ENCODE data around the gene EPHB6. TPM values are rescaled to one million over a fixed set of nuclear protein-coding genes. Genes with fewer than 3 reads are reported as not detected.

The EPHB6 gene
- total RNA-seq, 2 experiments from 2014 or later = 5.4 to 5.6 TPM

DNA sequence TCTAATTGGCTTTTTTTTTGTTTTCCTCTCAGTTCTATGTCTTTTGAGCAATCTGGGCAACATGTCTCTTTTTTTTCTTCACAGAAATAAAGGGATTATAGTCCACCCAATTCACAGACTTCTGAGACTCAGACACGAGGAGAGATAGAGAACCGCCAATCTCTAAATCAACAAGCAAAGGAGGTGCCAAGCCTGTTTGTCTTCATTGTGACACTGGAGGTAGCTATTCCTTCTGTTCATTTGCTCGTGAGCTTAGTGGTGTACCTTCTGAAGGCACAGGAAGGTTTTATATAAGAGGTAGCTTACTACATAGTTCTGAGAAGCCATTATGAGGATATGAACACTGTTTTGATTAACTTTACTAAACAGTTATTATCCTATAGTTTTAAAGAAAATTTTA is 6.1 kb downstream of the EPHB6 start:
- POLR2A ChIA-PET = no interaction called here
- CTCF ChIA-PET = no interaction called here

DNA sequence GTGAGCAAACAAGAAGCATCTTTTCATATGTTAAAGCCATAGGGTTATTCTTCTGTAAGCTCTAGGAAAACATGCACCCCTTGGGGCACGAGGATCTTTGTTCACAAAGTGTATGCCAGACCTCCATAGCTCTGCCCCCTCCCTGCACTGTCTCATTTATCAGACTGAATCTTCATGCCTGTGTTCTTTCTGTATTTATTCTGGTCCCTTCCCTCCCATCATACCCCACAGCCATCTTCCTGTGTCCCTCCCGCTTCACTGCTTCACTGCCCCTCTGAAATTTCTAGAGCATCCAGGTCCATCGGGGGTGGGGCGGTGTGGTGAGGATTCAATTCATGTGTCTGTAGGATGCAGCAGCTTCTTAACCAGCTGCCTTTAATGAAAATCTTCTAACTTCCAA is 7.5 kb downstream of the EPHB6 start:
- ChIA-PET POLR2A (no interaction called here), CTCF (no interaction called here)

DNA sequence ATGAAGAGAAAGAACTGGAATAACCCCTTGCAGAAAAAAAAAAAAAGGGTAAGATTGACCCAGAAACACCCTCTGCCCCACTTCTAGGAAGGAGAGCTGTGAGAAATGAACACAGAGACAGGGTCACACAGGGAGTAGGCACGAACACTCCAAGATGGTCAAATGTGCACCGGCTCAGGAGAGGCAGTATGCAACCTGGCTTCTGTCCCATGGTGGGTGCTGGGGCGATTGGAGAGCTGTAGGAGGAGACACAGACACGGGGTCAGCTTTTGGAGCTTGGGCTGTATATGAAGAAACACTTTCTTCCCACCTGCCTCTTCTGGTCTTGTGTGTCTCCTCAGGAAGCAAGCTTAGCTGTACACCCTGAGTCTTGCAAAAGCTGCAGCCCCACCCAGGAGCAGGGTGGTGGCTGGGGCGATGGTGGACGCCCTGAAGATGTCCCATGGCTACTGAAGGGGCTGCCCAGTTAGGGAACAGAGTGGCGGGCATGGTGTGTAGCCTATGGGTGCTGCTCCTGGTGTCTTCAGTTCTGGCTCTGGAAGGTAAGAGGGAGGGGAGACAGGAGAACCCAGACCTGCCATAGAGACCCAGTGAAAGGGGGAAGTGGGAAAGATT is 8.0 kb downstream of the EPHB6 start:
- CTCF ChIA-PET = no interaction called here
- POLR2A ChIA-PET = no interaction called here

DNA sequence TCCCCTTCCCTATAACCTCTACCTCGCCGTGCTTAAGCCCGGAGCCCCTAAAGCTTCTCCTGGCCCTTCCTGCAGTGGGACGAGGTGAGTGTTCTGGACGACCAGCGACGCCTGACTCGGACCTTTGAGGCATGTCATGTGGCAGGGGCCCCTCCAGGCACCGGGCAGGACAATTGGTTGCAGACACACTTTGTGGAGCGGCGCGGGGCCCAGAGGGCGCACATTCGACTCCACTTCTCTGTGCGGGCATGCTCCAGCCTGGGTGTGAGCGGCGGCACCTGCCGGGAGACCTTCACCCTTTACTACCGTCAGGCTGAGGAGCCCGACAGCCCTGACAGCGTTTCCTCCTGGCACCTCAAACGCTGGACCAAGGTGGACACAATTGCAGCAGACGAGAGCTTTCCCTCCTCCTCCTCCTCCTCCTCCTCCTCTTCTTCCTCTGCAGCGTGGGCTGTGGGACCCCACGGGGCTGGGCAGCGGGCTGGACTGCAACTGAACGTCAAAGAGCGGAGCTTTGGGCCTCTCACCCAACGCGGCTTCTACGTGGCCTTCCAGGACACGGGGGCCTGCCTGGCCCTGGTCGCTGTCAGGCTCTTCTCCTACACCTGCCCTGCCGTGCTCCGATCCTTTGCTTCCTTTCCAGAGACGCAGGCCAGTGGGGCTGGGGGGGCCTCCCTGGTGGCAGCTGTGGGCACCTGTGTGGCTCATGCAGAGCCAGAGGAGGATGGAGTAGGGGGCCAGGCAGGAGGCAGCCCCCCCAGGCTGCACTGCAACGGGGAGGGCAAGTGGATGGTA is 9.2 kb downstream of the EPHB6 start:
- CTCF ChIA-PET = interaction anchor here (0.9 kb wide), 1 partner anchor 10 kb away, joined by 3 read pairs; no protein-coding TSS in a partner anchor

GRCh38 chr7:142864980-142865747 is 10.3 kb downstream of the EPHB6 start:
- POLR2A ChIA-PET = no interaction called here
- CTCF ChIA-PET = interaction anchor here (0.9 to 1.3 kb wide), 2 partner anchors 11 to 15 kb away, joined by 3 to 5 read pairs; no protein-coding TSS in a partner anchor

More for the DNA sequence above, 9.2 kb downstream of the EPHB6 start:
- POLR2A ChIA-PET = no interaction called here

DNA sequence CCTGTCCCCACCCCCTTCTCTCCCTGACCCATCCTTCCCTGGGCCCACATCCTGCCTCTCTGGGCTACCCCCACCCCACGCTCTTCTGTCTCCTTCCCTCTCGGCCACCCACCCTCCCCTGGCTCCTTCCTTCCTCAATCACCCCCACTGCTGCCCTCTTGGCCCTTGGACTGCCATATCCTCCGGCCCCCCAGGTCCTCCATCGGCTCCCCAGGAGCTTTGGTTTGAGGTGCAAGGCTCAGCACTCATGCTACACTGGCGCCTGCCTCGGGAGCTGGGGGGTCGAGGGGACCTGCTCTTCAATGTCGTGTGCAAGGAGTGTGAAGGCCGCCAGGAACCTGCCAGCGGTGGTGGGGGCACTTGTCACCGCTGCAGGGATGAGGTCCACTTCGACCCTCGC is 10.9 kb downstream of the EPHB6 start:
- ChIA-PET CTCF (interaction anchor here (0.7 to 1.6 kb wide), 3 partner anchors 10 to 15 kb away, joined by 4 to 7 read pairs (median 5); no protein-coding TSS in a partner anchor), POLR2A (no interaction called here)

- ChIA-PET POLR2A (no interaction called here), CTCF (interaction anchor here (0.7 to 1.6 kb wide), 4 partner anchors 8 to 14 kb away, joined by 3 to 7 read pairs (median 4); no protein-coding TSS in a partner anchor)
Observed at GRCh38 chr7:142866361-142867096, 11.7 kb downstream of the EPHB6 start.

GRCh38 chr7:142867097-142867378 is 12.2 kb downstream of the EPHB6 start:
- ChIA-PET CTCF (interaction anchor here (1.2 to 1.6 kb wide), 2 partner anchors 9 to 13 kb away, joined by 3 to 7 read pairs; no protein-coding TSS in a partner anchor), POLR2A (no interaction called here)

GRCh38 chr7:142867398-142868187 is 12.7 kb downstream of the EPHB6 start:
- POLR2A ChIA-PET = no interaction called here

GRCh38 chr7:142868188-142868985 is 13.5 kb downstream of the EPHB6 start:
- ChIA-PET POLR2A (no interaction called here), CTCF (interaction anchor here (2.3 kb wide), 1 partner anchor 14 kb away, joined by 6 read pairs; the partner anchor contains the start of gene EPHB6)

More at GRCh38 chr7:142867398-142868187, 12.7 kb downstream of the EPHB6 start:
- CTCF ChIA-PET = interaction anchor here (1.2 to 1.6 kb wide), 2 partner anchors 9 to 14 kb away, joined by 3 to 7 read pairs; no protein-coding TSS in a partner anchor

- POLR2A ChIA-PET = no interaction called here
- CTCF ChIA-PET = interaction anchor here (2.3 kb wide), 1 partner anchor 14 kb away, joined by 6 read pairs; the partner anchor contains the start of gene EPHB6
Observed at GRCh38 chr7:142868986-142869415, 14.1 kb downstream of the EPHB6 start.

GRCh38 chr7:142869434-142869833 is 14.6 kb downstream of the EPHB6 start:
- ChIA-PET POLR2A (no interaction called here), CTCF (interaction anchor here (2.3 kb wide), 1 partner anchor 15 kb away, joined by 6 read pairs; the partner anchor contains the start of gene EPHB6)

GRCh38 chr7:142870147-142870559 is 15.3 kb downstream of the EPHB6 start:
- ChIA-PET CTCF (interaction anchor here (2.3 kb wide), 1 partner anchor 16 kb away, joined by 6 read pairs; the partner anchor contains the start of gene EPHB6), POLR2A (no interaction called here)

DNA sequence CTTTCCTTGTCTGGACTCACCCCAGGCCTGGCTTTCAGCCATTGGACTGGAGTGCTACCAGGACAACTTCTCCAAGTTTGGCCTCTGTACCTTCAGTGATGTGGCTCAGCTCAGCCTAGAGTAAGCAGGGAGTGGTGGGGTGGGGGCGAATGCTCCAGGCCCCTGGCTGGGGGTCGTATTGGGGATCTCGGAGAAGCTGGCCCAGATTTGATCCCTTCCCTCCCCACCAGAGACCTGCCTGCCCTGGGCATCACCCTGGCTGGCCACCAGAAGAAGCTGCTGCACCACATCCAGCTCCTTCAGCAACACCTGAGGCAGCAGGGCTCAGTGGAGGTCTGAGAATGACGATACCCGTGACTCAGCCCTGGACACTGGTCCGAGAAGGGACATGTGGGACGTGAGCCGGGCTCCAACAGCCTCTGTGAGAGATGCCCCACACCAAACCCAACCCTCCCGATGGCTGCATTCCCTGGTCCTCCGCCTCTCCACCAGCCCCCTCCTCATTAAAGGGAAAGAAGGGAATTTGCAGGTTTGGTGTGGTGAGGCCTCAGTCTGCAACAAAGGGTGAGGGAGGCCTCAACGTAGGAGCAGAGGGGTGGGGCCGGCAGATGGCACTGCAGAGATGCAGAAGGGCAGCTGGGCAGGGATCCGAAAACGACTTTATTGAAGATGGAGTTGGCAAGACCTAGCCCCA is 15.8 kb downstream of the EPHB6 start:
- POLR2A ChIA-PET = no interaction called here
- CTCF ChIA-PET = interaction anchor here (2.3 kb wide), 1 partner anchor 16 kb away, joined by 6 read pairs; the partner anchor contains the start of gene EPHB6

DNA sequence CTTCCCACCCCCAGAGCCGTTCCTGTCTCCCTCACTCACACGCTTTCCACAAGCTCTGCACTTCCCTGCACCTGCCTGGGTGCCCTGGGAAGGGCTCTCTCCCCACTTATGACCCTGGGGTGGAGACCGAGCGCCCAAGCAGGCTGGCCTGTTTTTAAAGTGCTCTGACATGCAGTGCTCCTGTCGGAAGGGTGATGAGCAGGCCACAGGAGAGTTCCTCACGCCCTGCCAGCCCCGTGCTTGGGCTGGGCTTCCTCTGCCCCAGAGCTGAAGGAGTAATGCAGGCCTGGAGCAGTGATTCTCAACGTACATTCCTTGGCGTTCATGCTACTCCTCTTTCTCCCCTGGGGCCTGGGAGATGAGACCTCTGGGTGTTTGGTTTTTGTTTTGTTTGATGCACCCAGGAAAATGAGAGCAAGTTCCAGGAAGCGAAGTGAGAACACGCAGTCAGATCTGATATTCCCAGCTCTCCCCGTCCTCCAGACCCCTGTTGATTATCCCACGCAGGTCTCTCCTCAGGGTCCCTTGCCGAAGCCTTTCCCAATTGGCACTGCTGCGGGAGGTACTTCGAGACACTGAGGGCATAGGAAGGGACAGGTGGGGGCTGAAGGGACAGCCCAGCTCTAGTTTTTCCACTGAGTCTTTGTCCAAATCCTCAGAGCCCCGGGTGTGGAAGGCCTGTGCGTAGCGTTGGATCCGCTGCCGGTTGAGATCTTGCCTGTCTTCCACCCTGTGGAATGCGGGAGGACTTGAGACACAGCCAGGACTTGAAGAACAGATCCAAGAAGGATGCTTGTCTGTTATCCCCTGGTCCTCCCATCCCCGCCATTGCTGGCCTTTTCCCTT is 16.6 kb downstream of the EPHB6 start:
- ChIA-PET CTCF (interaction anchor here (0.7 to 1.6 kb wide), 3 partner anchors 9 to 312 kb away, joined by 3 to 5 read pairs (median 3); partner anchors contain the start of gene EPHB6), POLR2A (no interaction called here)

GRCh38 chr7:142872106-142872675 is 17.3 kb downstream of the EPHB6 start:
- CTCF ChIA-PET = interaction anchor here (1.0 to 1.6 kb wide), 4 partner anchors 10 to 313 kb away, joined by 3 to 5 read pairs (median 3); partner anchors contain the start of gene EPHB6
- POLR2A ChIA-PET = no interaction called here
